Activated CD4-positive, alpha-beta T cell treated with anti-CD3 and anti-CD28 coated beads for 48 hours (primary cell): ENCODE data around the gene TRPM3.

ENCODE experiments used
- DNase-seq: peaks from one replicate; pipeline ENCODE4 v3.0.0-alpha.2; 2020

TRPM3 gene

DNA sequence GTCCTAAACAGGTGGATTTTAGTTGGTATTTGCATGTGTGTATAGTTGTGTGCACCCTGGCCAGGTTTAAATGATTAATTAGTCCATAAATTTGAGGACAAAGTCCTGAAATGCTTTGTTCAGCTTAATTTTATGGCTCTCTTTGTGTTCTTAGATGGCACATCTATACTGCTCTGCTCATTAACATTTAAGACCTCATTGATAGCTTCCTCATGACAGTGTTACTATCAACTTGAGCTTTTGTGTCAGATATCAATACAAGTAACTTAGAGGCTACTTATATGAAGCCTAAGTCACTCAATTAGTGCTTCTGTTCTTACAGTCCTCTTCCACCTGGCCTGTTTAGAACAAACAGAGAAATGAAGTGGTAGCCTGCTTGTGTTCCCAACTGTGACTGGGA lies 240.9 kb downstream of the TRPM3 start:
- DNase-seq: no peak

DNA sequence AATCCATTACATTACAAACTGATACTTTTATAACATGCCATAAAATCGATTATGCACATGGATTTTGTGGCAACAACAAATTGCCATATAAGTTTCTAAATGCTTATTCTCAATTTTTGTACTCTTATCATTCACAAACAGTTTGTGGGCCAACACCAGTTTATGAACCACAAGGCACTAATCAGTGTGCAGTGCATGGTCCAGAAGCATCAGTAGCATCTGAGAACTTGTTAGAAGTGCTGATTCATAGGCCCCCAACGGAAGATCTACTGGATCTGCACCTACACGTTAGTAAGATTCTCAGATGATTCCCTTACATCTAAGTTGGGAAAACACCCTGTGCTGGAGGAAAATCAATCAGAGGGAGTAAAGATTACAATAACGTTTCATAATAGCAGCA lies 242.8 kb downstream of the TRPM3 start:
- no peak for DNase-seq

DNA sequence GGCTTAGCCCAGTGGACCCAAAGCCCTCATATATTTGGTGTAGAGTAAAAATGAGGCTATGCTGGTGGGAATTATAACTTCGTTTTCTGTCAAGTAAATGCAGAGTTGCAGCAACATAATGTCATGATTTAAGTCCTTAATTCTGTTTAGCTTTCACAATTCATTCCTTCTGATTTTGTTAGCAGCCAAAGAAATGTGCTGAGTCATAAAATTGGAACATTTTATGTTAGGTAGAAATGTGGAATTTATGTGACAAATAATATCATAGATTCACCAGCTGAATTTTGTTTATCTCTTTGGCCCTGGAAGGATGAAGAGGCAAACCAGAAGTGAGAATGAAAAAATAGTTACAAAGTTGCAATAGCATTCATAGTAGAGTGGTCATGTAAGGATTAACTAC lies 247.0 kb downstream of the TRPM3 start:
- DNase-seq: no peak

DNA sequence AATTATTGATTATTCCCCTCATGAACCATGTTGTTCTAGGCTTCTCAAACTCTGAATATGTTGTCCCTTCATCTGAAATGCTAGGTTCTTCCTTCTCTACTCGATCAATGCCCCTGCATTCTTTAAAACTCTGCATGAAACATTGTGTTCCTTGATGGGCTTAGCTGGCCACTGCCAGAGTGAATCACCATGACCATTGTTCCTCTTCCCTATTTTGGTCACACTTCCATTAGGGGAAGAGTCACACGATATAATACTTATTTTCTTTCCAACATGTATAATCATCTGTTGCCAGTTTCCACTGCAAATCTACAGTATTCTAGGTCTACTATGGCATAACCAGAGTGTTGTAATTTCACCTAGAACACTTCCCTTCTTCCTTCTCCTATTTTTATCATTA lies 247.9 kb downstream of the TRPM3 start:
- no peak for DNase-seq

DNA sequence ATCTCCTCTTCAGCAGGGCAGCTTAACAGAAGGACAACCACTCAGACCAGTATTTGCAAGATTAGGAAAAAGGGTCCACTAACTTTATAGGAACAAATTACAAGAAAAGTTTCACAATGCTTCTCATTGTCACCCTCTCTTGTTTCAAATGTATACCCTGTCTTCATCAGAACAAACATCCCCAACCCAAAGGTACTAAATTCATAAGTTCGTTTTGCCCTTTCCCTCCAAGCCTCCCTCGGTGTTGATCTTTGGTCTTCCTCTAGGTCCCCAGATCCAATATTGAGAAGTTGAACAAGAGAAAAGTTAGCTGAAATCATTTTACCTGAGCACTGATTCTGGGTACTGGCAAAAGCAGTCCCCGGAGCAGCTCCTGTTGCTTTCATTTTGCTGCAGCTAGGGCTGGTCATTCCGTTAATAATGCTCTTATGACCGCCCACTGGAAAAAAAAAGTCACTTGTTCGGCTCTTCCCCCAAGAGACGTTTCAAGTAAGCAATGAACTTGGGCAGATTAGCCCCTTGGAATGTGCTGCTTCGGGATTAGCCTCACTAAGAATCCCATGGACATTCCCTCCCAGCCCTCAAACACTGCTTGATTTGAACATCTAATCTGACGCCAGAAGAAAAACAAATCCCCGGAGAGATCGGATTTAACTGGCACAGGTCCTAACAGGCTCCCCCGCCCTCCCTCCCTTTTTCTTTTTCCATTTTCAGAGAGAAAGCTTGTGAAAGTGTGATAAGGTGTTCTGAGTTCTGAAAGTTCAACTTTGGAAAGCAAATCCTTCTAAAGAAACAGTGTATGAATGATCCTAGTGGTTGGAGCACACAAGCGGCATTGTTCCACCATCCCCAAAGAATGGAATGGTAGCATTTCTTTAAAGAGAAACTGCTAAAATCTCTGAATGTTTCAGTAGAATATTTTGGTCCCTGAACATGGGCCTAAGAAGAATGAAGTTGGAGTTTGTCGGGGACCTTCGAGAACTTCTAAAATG lies 252.5 kb downstream of the TRPM3 start:
- DNase-seq: no peak

DNA sequence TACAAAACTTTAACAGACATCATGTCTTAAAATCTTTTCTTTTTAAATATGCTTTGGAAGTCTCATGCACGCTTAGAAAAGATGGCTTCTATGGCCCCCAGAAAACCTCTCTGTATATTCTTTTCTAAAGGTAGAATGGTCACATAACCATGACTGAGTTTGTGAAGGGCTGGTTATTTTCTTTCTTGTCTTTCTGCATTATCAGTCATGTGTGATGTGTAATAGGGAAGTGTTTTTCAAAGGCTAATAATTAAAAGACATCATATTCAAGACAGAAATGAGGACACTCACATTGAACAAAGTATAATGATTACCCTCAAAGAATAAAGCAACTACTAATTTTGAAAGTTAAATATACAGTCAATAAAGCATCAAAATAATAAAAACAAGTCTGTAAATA lies 253.4 kb downstream of the TRPM3 start:
- DNase-seq: no peak

DNA sequence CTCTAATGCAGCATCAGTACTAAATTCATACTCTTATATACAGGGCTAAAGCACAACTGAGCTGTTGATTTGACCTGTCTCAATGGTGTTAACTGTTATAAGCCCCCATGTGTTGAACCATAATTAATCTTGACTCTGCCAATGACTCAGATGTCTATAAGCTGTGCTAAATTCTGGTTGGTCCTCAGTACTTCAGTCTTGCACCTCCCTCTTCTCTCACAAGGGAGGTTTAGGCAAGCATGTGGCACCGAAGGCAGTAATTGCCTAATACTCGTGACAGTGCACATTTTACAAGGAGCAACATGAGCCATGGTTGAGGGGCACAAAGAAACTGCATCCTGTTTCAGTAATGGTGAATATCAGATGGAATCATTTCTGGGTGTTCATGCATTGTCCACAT lies 255.9 kb downstream of the TRPM3 start:
- no peak for DNase-seq

DNA sequence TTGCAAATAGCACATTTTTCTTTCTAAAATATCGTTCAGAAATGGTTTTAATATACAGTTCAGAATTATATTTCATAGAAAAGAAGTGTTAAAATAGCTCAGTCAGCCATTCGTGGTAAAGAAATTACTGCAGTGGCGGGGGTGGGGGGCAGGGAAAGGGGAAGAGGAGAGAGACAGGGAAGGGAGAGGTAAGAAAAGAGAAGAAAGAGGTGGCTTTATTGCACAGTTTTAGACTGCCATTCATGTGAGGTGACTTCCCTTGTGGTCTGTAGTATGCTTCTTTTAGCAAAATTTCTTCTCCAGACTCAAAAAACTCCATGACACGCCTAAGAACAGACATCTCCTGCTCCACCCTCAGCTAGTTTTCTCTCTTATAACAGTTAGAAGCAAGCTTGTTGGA lies 259.6 kb downstream of the TRPM3 start:
- DNase-seq: no peak

DNA sequence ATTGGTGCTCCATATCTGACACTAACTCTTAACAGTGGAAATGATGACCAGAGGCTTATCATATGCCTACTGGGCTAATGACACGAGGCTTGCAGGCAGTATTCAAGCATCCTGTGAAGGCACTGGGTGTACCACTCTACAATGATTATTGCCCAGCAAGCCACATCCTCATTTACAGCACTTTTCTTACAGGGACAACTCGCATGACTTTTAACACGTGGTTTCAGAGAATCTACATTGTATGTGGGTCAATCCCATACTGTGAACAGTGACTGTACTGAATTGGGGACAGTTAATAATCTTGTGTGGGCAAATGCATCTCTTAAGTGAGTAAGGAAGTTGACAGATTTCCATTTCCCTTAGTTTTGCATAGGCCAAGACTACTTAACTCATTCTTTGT lies 260.0 kb downstream of the TRPM3 start:
- no peak for DNase-seq

DNA sequence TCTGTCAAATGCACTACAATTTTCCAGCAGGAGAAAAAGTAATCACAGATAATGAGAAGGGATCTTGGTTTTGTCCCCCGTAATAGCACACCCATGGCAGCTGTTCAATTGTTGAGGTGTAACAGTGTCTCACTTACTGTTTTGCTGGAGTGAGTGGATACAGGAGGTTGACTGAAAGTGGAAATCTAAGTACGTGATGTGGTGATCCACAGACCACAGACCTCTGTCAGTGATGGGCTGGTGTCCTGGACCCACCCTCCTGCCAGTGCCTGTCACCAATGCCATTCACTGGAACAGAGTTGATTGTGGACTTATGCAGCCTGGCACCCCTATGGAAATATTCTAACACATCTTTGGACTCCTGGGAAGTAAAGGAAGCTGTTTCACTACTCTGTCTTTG lies 261.7 kb downstream of the TRPM3 start:
- DNase-seq: no peak

DNA sequence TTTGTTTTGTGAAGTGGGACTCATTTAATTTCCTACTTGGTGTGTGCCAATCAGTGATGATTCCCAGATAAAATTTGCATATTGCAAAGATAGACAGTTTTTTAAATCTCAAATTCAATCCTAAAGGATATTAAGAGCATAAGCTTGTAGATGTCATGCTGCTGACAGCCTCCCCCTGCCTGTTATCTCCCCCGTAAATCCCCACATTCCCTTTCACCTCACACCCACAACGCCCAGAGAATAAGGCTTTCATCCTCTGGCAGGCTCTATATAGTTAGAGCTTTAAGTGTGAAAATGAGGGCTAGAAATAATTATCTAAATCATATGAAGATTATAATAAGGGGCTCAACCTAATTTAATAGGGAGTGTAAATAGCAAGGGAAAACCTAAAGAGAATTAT lies 265.0 kb downstream of the TRPM3 start:
- no peak for DNase-seq

DNA sequence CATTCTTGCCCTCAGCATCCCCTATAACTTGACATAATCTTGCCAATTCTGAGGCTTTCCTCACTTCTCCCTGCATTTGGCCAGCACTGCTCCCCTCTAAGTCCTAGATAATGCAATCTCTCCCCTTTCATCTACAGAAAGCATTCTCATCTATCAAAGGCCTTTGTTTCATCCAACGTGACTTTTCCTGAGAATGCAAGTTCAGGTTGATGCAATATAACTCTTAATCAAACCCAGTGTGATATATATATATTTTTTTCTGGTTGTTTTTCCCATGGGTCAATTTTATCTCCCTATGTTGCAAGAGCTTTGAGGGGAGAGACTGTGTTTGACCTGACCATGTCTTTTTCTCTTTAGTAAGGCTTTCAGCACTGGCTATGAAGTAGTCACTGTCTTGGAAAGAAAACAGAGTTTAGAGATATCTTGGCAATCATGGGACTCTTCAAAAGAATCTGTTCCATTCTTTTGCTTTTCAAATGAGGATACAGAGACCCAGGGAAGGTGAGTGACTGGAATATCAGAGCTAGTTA lies 268.6 kb downstream of the TRPM3 start:
- DNase-seq: no peak

DNA sequence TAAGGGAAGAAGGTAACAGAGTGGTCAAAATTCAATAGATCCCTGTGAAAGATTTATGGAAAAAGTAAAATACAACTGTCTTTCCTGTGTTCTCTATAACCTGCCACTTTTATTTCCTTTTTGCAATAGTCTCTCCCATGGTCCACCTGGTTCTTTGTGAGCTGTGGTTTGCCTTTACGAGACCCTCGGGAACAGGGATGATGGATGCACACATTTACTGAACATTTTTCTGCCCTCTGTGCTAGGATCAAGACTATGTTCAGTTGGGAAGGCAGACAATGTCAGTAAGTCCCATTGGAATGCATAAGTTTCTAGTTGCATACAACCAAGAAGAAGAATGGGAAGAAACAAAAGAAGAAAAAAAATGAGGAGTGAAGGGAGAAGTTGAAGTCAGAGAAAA lies 281.2 kb downstream of the TRPM3 start:
- DNase-seq: no peak

DNA sequence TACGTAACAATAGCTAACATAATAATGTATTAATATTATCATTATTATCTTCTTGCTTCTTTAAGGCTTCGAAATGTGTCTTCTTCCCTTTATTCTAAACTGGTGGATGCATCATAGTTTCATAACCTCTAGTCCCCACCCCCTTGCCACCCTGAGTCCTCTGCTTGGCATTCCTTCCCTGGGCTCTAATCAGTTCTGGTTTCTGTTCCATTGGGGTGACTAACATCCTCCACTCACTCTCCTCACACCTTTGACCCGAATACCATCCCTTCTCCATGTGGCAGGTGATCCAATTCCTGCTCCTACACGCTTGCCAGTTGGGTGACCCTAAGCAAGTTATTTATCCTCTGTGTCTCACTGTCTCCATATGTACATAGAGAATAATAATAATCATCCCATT lies 286.1 kb downstream of the TRPM3 start:
- DNase-seq: no peak

DNA sequence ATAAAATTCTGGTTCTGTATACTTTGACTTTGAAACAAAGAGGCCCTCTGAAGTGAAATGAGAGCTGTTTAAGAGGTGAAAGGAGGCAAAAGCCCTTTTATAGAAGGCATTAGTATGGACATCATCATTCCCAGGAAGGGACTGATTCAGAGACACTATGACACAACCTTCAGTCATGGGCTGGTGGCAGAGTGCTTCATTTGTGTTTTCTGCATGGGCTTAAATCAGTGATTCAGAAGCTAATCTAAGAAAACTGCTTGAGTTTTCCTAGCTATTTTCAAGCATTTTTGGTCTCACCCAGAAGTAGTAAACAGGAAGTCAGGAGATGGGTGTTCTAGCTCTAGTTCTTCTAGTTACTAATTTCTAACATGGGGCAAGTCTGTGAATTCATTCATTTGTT lies 288.9 kb downstream of the TRPM3 start:
- DNase-seq: no peak

DNA sequence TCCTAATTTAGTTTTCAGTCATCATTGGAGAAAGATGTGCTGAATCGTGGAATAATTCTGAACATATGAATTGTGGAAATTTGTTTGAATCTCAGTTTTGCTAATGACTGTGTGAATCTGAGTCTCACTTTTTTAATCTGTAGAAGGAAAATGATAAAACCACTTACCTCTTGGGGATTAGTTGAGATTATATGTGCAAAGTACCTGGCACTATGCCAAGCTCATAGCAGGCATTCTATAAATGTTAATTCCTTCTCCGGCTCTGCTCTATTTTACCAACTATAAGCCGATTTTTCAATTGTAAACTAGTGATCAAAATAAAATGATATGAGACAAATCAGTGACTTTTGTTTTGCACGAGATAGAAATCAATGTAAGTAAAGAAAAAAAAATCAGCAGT lies 290.8 kb downstream of the TRPM3 start:
- DNase-seq: no peak

DNA sequence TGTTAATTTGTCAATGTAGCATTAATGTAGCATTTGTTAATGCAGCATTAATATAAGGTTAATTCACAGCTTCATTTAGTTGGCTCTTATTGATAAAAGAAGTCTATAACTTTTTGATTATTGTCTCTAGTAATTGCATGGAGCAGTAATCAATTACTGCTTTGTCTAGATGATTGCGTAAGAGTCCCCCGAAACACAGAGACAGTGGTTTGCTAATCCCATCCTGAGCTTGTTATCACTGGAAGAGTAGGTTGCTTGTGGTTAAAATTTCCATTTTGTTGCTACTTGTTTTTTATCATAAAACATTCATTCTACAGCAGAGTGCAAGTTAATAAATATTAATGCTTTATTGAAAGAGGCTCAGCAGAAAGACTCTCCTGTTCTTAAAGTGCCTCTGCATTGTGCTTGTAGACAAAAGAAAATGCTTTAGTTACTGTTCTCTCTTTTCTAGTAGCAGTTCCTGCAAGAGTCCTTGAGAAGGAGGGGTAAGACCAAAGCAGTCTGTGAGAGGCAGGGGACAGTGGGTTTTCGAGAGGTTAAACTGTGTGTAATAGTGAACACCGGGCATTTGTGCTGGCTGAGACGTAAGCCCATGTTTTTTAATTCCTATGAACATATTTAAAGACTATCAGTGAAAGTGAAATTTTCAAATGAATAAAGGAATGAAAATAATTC lies 291.7 kb downstream of the TRPM3 start:
- no peak for DNase-seq

DNA sequence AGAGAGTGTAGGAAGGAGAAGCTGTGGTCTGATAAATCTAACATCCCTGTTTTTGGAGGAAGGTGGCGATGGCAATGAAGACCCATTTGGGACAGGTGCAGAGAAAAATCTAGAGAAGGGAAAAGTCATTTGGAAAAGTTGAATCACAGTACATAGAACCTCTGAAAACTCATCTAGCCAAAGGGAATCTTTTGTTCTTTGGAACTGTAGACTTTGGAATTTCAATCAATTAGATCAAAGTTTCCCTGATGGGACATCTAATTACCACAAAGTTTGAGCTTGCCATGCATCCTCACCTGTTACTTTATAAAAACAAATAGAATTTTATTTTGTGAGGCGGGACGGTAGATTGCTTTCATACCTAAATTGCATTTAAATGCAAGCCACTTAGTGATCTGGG lies 294.9 kb downstream of the TRPM3 start:
- DNase-seq: no peak

DNA sequence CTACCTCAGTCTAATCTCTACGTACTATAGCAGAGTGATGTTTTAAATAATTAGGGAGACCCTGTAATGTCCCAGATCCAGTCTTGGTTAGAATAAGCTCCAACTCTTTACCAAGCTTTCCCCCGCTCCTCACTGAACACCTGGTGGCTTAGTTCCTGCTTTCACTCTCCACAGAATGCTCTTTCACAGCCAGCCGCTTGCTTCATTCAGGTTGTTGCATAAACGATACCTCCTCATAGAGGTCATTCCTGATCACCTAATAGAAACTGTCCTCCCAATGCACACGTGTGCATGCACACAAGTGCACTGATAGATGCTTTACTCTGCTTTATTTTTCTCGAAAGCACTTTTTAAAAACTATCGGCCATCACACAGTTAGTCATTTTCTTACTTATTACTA lies 298.1 kb downstream of the TRPM3 start:
- DNase-seq: no peak

DNA sequence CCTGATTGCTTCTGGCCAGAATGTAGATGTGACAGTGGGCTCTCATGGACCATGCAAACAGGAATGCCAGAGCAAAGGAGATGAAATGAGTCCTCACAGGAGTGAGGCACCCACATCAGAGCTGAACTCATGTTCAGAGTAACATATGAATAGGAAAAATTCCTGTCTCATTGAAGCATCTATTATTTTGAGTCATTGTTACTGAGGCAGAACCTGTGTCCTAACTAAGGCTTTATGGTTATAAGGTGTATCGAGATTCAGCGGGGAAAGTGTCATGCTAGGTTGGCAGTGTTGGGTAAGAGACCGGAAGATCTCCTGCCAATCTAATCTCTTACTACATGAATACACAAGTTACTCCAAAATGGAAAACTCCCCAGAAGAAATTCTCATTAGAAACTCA lies 304.1 kb downstream of the TRPM3 start:
- DNase-seq: no peak

DNA sequence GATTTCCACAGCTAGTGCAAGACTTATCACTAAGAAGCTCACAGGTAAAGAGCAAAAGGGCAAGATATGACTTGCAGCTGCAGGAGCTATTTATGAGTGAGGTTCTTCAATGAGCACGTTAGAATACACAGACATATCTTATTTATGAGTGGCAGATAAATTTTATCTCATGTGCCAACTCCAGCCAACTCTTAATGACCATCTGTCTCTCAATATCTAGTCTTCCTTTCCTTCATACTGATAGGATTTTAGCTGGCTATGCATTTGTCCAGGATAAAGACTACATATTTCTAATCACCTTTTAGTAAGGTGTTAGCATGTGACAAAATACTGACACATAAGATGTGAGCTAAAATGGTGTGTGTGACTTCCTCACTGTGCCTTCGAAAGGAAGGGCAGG lies 304.5 kb downstream of the TRPM3 start:
- no peak for DNase-seq

DNA sequence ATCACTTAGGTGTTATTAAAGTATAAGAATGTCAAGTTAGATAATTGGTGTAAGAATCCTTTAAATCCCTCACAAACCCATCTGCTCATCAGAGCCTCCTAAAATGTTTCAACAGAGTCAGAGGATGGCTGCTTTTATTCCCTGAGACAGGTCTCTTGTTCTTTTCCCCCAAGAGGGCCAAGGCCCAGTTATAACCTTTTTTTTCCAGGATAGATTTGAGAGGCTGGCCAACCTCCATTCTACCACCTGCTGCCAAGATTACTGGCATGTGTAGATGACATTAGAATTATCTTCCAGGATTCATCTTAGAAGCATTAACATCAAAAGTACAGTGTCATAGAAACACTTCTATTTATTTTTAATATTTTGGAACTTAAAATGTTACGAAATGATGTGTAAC lies 305.1 kb downstream of the TRPM3 start:
- no peak for DNase-seq

DNA sequence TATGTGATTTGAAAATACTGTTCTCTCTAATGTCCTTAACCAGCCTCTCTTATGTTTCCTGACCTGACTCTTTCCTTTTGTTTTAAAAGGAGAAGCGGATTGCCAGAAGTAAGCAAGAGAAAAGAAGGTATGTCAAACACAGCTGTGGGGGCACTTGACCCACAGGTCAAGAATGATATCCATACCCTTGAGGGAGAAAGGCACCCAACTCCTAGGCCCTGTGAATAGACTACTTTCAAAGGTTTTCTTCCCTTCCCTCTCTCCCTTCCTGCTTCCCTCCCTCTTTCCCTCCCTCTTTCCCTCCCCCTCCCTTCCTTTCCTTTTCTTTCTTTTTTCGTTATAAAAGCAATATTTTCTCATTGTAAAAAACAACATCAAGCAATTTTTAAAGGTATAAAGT lies 306.8 kb downstream of the TRPM3 start:
- DNase-seq: no peak

DNA sequence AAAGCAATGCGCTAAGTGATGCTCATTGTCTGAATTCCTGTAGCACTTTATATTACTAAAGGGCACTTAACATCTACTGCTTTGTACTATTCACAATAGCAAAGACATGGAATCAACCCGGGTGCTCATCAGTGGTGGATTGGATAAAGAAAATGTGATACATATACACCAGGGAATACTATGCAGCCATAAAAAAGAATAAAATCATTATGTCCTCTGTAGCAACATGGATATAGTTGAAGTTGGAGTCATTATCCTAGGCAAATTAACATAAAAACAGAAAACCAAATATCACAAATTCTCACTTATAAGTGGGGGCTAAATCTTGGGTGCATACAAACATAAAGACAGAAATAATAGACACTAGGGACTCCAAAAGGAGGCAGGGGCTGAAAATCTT lies 308.3 kb downstream of the TRPM3 start:
- DNase-seq: no peak
